Measurements from ENCODE around the gene SERTAD2.

The SERTAD2 gene

DNA sequence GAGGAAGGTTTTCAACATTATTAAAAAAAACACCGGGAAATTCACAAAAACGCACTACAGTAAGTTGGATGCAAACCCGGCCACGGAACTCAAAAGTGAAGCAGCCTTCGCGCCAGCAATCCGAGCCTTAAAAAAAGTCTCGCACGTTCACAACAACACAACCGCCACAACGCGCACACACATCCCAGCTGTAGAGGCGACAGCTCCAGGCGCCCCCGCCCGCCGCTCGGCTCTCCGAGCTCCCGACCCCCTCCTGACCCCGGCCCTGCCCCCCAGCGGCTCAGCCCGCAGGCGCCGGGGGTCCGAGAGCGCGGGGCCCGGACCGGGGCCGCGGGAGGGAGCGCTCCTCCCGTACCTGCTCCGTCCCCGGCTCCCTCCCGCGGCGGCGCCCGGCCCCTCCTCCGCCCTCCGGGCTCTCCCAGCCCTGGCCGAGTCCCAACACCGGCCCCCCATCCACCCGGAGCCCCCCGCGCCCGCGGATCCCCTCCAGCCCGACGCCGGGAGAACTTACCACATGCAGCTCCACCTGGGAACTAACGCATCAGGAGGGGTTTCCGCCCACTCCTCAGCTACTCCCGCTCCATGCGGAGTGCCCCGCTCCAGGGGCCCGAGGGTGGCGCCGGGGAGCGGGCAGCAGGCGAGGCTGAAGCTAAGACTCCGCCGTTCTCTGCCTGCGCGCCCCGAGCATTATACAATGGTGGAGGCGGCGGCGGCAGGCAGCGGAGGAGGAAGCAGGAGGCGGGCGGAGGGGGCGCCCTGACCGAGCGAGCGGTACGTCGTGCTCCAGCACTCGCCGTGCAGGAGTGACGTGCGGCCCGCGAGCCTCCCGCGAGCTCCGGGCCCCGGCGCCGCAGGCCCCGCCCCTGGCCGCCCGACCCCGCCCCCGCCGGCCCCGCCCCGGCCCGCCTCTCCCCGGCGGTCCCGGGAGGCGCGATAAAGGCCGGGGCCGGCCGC lies at the start of gene SERTAD2:
Gene SERTAD2, minus strand, starts transcription at position 805 of the 954 bp plus-strand sequence. CDS start 17,042 bp downstream, outside the sequence.
- DNase-seq: peak; percentile 88

DNA sequence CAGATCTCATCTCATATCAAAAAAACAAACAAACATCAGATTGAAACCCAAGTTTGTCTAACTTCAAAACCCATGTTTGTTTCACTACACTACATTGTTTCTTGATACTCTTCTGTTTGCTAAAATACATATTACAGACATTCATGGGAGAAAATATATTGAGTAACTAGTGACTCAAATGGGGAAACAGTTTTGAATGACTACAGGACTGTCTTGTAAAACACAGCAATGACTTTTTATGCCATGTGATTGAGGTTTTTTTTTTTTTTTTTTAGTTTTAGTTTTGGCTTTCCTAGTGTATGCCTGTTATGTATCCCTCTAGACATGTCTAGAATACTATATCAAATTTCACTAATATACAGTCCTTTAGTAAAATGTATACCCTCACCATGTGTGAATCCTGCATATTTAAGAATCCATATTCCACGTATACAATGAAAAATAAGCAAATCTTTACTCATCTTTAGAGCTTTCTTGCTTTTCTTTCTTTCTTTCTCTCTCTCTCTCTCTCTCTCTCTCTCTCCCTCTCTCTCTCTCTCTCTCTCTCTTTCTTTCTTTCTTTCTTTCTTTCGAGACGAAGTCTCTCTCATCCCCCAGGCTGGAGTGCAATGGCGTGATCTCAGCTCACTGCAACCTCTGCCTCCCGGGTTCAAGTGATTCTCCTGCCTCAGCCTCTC lies 46.6 kb upstream of the SERTAD2 start:
- peak; percentile 90 for DNase-seq

GRCh38 chr2:64699712-64700111 lies 46.0 kb upstream of the SERTAD2 start:
- DNase-seq: no peak

DNA sequence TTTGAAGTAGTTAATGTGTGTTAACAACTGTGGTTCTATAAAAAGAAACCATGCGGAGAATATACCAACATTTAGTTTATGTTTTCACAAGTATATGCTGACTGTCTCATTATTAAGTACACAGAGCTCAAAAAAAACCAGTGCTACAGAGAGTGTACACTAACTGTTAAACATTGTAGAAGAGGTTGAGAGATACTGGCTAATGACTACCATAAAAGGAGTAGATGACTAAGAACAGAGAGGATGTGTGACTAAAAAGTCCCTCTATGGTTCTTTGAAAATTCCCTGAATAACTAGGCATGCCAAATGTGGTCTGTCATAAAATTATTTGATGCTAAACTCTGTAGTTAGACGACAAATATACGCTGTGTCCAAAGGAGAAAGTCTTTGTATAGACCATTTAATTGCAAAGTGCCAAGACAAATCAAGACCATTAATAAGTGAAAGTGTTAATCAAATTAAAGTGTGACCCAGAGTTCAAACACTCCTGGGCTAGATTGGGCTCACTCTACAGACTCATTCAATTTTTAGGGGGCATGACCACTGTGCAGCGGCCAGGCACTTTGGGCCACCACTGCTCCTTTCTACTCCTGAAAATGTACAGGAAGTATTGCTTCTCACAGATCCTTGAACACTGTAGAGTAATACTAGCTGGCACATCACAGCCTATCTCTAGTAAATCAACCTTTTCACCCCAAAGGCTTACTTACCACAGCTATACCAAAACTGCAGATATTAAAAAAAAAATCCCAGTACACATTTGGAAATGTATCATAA lies 45.1 kb upstream of the SERTAD2 start:
- peak; percentile 91 for DNase-seq

- no peak for DNase-seq
These were observed 44.5 kb upstream of the SERTAD2 start for GRCh38 chr2:64698177-64698643.

DNA sequence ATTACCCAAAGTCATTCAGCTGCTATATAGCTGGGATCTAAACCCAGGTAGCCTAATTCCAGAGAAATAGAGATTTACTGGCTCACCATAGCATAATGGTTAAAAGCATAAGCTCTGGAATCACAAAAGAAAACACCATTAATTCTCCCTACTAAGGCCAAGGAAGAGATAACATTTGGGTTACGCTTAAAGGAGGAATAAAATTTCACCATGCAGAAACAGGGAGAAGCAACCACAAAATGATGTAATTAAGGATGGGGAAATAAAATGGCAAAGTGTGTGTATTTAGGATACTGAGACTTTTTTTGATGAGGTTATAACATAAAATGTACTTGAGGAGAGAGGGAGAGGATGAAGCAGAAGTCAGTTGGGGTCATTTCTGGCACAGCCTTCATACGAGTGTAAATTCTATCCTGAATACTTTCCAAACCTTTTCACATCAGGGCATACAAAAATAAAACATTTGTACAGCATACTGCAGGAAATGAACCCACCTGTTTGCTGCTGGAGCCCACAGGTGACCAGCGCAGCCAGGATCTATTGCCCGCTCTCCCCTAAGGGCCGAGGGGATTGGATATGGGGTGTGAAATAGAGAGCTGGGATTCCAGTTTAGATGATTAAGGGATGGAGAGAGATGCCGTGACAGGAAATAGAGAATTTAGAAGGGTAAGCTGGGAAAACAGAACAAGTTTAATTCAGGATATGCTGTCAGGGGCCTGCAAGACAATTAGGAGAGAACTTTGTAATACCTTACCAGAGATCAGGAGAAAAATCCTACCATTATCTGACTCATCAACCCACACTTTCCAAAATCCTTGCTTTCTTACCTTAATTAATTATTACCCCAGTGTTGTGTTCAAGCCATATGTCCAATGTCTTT lies 43.8 kb upstream of the SERTAD2 start:
- no peak for DNase-seq

GRCh38 chr2:64696636-64697035 lies 42.9 kb upstream of the SERTAD2 start:
- no peak for DNase-seq

- no peak for DNase-seq
These were observed 42.1 kb upstream of the SERTAD2 start for GRCh38 chr2:64695721-64696261.

GRCh38 chr2:64692401-64692800 lies 38.7 kb upstream of the SERTAD2 start:
- no peak for DNase-seq

- no peak for DNase-seq
These were observed 35.2 kb upstream of the SERTAD2 start for GRCh38 chr2:64688909-64689308.

GRCh38 chr2:64686283-64686956 lies 32.7 kb upstream of the SERTAD2 start:
- DNase-seq: no peak

DNA sequence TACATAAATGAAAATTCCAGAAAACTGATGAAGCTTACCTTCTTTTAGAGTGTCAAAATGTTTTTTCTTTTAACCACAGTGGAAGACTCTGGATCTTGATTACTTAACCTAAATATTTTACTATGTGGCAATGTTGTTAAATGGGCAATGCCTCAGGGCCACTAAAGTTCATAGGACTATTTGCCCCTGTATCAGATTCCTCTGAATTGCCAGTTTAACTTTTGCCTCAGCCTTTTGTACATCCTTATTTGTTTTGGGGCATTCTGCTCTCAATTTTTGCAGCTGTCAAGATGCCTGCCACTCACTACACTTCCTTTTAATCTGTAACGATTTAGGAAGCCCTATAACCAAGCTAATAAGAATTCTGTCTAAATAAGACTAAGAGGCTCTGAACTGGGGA lies 31.7 kb upstream of the SERTAD2 start:
- no peak for DNase-seq

DNA sequence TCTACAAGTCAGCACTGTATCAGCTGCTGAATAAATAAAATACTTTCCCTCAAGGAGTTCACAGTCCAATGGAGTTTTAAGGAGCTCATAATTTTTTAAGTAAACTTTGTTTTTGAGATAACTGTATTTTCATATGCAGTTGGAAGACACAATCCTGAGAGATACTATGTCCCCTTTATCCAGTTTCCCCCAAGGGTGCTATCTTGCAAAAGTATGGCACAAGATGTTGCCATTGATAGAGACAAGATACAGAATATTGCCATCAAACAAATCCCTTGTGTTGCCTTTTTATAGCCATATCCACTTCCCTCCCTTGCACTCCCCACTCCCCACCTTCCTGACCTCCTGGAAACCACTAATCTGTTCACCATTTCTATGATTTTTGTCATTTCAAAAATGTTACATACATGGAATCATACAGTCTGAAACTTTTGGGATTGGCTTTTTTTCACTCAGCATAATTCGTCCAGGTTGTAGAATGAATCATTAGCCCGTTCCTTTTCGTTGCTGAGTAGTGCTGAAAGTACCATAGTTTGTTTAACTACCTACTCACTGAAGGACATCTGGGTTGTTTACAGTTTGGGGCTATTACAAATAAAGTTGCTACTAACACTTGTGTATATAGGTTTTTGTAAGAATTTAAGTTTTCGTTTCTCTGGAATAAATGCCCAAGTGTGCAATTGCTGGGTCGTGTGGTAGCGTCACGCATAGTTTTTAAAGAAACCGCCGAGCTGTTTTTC lies 30.2 kb upstream of the SERTAD2 start:
- no peak for DNase-seq

DNA sequence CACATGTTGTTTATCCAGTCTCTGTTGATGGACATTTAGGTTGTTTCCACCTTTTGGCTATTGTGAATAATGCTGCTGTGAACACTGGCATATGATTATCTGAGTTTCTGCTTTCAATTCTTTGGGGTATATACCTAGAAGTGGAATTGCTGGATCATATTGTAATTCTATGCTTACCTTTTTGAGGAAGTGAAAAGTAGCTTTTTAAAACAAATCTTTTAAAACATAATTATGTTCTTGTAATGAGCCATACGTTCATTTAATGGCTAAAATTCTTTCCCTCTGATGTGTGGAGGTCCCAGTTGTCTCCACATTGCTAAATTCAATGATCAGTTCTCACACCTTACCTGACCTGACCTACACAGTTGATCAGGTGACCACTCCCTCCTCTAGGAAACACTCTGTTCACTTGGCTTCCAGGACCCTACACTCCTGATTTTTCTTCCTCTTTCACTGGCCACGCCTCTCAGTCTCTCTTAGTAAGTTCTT lies 27.8 kb upstream of the SERTAD2 start:
- DNase-seq: no peak

GRCh38 chr2:64679673-64680425 lies 26.1 kb upstream of the SERTAD2 start:
- DNase-seq: no peak

DNA sequence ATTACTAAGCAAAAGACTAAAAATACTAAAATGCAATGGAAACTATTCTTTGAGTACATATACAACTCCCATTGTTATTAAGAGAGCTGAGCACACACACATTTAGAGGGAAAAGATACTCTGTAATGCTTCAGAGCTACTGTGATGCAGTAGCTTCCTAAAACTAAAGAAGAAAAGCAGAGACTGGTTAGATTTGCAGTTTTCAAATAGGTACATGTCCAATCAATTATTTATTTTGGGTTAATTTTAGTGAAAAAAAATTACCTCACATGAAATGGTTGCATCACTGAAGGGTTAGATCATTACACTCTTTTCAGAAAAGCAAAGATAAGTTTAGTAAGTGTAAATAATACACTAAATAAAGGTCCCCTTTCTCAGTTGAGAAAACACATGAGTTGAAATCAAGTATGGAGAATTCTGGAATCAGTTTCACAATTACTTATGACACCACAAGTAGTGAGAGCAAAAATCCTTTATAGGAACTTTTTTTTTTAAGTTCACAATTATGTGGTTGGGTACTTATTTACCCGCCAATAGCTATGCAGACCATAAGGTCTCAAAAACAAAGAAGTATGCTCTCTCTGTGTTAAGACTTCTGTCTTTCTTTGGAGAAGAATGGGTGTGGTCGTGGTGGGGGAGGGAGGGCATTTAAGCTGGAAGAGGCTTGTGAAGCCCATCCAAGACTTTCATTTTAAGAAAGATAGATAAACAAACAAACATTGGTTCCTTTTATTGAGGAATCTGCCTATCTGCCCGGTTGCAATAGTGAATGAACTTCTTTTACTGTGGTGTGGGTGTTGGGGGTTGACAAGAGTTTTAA lies 25.3 kb upstream of the SERTAD2 start:
- no peak for DNase-seq

GRCh38 chr2:64677530-64677929 lies 23.8 kb upstream of the SERTAD2 start:
- DNase-seq: no peak

- DNase-seq: peak; percentile 79
These were observed 22.1 kb upstream of the SERTAD2 start for GRCh38 chr2:64675860-64676259.

GRCh38 chr2:64672708-64673107 lies 19.0 kb upstream of the SERTAD2 start:
- DNase-seq: no peak

Data from activated CD4-positive, alpha-beta T cell treated with anti-CD3 and anti-CD28 coated beads, Interleukin-10, Interleukin-2, amounts not matched to agents 100 ng/mL and 50 ng/mL, durations not matched to agents 16 hours and 8 hours (primary cell).